ENCODE data around the gene OR4X1.

Gene OR4X1

DNA sequence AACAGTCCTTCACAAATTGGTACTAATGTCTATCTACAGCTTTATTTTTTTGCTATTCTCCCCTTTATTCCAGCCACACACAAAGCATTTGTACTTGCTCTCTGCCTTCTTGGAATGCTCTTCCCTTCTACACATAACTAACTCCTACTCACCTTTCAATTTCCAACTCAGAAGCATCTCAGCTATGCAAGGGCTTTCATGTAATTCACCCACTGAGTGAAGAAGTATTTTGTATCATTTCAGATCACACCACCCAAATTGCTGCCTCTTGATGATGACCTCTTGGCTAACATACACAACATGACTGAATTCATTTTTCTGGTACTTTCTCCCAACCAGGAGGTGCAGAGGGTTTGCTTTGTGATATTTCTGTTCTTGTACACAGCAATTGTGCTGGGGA is 18.9 kb upstream of the OR4X1 start, which contains the start of gene OR4X2:
Gene OR4X2 (plus strand): TSS at position 301 of the 400 bp plus-strand sequence. CDS start 0 bp downstream, at position 301.
- Histone ChIP-seq H3K4me3 (ENCODE audit: low read depth in 1 of 2, low read length in 1 of 2) (no peak within 1 kb of the TSS), H3K27me3 (no peaks in the 10 kb centered on the region), H3K27ac (no peak within 1 kb of the TSS), H3K9me3 (no peaks in the 10 kb centered on the region), H3K36me3 (no peaks in the 10 kb centered on the region), H3K4me1 (ENCODE audit: control insufficient read depth in 1 of 2, insufficient read depth in 1 of 2, low read depth in 1 of 2, low read length in 1 of 2) (no peaks in the 10 kb centered on the region)
- TF ChIP-seq, protein P1, sequence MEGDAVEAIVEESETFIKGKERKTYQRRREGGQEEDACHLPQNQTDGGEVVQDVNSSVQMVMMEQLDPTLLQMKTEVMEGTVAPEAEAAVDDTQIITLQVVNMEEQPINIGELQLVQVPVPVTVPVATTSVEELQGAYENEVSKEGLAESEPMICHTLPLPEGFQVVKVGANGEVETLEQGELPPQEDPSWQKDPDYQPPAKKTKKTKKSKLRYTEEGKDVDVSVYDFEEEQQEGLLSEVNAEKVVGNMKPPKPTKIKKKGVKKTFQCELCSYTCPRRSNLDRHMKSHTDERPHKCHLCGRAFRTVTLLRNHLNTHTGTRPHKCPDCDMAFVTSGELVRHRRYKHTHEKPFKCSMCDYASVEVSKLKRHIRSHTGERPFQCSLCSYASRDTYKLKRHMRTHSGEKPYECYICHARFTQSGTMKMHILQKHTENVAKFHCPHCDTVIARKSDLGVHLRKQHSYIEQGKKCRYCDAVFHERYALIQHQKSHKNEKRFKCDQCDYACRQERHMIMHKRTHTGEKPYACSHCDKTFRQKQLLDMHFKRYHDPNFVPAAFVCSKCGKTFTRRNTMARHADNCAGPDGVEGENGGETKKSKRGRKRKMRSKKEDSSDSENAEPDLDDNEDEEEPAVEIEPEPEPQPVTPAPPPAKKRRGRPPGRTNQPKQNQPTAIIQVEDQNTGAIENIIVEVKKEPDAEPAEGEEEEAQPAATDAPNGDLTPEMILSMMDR (IDR thresholded peaks at IDR 0.05): no peak

DNA sequence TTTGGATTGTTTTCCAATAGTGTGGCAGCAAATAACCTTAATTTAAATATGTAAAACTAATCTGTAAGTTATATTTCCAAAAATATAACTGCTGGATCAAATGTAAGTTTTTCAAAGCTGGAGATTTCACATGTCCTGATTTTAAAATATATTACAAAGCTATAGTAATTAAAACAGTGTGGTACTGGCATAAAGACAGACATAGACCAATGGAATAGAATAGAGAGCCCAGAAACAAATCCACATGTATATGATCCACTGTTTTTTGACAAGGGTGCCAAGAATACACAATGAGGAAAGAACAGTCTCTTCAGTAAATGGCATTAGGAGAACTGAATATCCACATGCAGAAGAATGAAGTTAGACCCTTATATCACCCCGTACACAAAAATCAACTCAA is 14.8 kb upstream of the OR4X1 start:
- H3K9me3 ChIP-seq: no peaks in the 10 kb centered on the region
- no peak overlapping the region for H3K4me3 ChIP-seq (ENCODE audit: low read depth in 1 of 2, low read length in 1 of 2)
- H3K4me1 ChIP-seq (ENCODE audit: control insufficient read depth in 1 of 2, insufficient read depth in 1 of 2, low read depth in 1 of 2, low read length in 1 of 2): no peaks in the 10 kb centered on the region
- TF ChIP-seq, protein P1 (IDR thresholded peaks at IDR 0.05): no peak
- no peaks in the 10 kb centered on the region for H3K36me3 ChIP-seq
- H3K27me3 ChIP-seq: no peaks in the 10 kb centered on the region
- no peak overlapping the region for H3K27ac ChIP-seq

DNA sequence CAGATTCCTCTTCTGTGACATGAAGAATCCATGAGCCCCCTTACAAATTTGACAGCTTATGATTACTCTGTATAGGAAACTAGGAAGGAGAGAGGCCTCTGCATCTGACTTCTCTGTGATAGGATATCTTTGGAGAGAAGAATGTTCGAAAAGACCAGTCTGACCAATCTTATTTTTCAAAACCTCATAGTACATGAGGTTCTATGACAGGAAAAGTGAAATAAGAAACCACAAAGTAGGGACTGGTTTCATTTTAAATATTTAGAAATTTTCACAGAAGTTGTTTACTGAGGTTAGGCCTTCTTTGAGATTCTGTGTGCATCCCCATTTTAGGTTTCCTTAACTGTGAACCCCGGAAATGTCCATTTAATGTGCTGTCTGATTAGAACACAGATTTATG is 2.1 kb upstream of the OR4X1 start:
- no peak overlapping the region for H3K27ac ChIP-seq
- no peaks in the 10 kb centered on the region for H3K4me1 ChIP-seq (ENCODE audit: control insufficient read depth in 1 of 2, insufficient read depth in 1 of 2, low read depth in 1 of 2, low read length in 1 of 2)
- H3K9me3 ChIP-seq: no peaks in the 10 kb centered on the region
- no peaks in the 10 kb centered on the region for H3K36me3 ChIP-seq
- TF ChIP-seq, protein P1 (IDR thresholded peaks at IDR 0.05): no peak
- H3K27me3 ChIP-seq: no peaks in the 10 kb centered on the region
- H3K4me3 ChIP-seq (ENCODE audit: low read depth in 1 of 2, low read length in 1 of 2): no peak overlapping the region

DNA sequence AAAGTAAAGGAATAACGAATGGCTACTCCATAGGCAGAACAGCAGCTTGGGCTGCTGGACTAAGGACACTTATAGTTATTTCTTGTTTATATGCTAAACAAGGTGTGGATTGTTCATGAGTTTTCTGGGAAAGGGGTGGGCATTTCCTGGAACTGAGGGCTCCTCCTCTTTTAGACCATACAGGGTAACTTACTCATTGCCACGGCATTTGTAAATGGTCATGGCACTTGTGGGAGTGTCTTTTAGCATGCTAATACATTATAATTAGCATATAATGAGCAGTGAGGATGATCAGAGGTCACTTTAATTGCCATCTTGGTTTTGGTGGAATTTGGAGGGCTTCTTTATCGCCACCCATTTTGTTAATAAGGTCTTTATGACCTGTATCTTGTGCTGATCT is 7.0 kb downstream of the OR4X1 start:
- Histone ChIP-seq H3K27me3 (no peaks in the 10 kb centered on the region), H3K9me3 (no peaks in the 10 kb centered on the region), H3K4me3 (ENCODE audit: low read depth in 1 of 2, low read length in 1 of 2) (no peak overlapping the region), H3K27ac (no peak overlapping the region), H3K4me1 (ENCODE audit: control insufficient read depth in 1 of 2, insufficient read depth in 1 of 2, low read depth in 1 of 2, low read length in 1 of 2) (no peaks in the 10 kb centered on the region), H3K36me3 (no peaks in the 10 kb centered on the region)
- TF ChIP-seq, protein P1 (IDR thresholded peaks at IDR 0.05): no peak

DNA sequence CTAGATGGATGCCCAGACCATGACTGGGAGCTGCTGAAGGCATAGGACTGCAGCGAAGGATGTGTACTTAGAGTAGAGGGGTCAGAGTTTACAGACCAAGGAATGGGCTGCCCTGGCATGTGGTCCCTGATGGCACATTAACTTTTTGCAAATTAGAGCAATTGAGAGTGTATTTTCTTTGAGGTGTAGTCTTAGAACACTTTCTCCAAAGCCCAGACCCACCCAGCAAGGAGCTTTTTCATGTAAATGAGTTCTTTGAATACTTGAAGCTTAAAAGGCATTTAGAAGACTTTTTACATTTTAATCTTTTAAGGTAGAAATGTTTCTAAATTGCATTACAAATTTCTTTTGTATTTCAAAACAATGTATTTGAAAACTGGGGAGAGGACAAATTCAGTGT is 8.9 kb downstream of the OR4X1 start:
- Histone ChIP-seq H3K4me1 (ENCODE audit: control insufficient read depth in 1 of 2, insufficient read depth in 1 of 2, low read depth in 1 of 2, low read length in 1 of 2) (no peaks in the 10 kb centered on the region), H3K4me3 (ENCODE audit: low read depth in 1 of 2, low read length in 1 of 2) (no peak overlapping the region), H3K27me3 (no peaks in the 10 kb centered on the region), H3K9me3 (no peaks in the 10 kb centered on the region), H3K27ac (no peak overlapping the region), H3K36me3 (no peaks in the 10 kb centered on the region)
- TF ChIP-seq, protein P1 (IDR thresholded peaks at IDR 0.05): no peak

DNA sequence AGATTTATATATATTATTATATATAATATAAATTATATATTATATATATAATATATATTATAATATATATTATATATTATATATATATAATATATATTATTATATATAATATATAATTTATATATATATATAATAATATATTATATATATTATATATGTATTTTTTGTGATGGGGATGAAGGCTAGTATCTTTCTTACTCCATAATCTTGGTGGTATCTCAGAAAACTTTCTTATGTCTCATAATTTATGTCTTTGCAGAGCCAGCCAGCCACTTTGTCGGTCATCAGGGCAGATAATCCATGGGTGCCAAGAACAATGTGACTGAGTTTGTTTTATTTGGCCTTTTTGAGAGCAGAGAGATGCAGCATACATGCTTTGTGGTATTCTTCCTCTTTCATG is 42.3 kb downstream of the OR4X1 start, which contains the start of gene OR4S1:
Gene OR4S1 (plus strand): TSS at position 301 of the 400 bp plus-strand sequence. CDS start 0 bp downstream, at position 301.
- Histone ChIP-seq H3K27ac (no peak within 1 kb of the TSS), H3K4me1 (ENCODE audit: control insufficient read depth in 1 of 2, insufficient read depth in 1 of 2, low read depth in 1 of 2, low read length in 1 of 2) (no peaks in the 10 kb centered on the region)

More for the DNA sequence above, 42.3 kb downstream of the OR4X1 start, which contains the start of gene OR4S1:
- H3K27me3 ChIP-seq: no peaks in the 10 kb centered on the region
- TF ChIP-seq, protein P1 (IDR thresholded peaks at IDR 0.05): no peak
- H3K4me3 ChIP-seq (ENCODE audit: low read depth in 1 of 2, low read length in 1 of 2): no peak within 1 kb of the TSS
- no peaks in the 10 kb centered on the region for H3K36me3 ChIP-seq
- no peaks in the 10 kb centered on the region for H3K9me3 ChIP-seq
